ENCODE data around the gene HTRA1.

HTRA1 gene

GRCh38 chr10:122495406-122496340 is 34.3 kb downstream of the HTRA1 start:
- H3K4me3 ChIP-seq (ENCODE audit: low read depth, low read length) = no peak overlapping the region
- no peak for TF ChIP-seq CTCF (IDR thresholded peaks at IDR 0.05; ENCODE audit: low read depth, low read length)

GRCh38 chr10:122497241-122497640 is 35.9 kb downstream of the HTRA1 start:
- H3K4me3 ChIP-seq (ENCODE audit: low read depth, low read length) = no peak overlapping the region
- no peak for TF ChIP-seq CTCF (IDR thresholded peaks at IDR 0.05; ENCODE audit: low read depth, low read length)

- no peak for TF ChIP-seq CTCF (IDR thresholded peaks at IDR 0.05; ENCODE audit: low read depth, low read length)
- no peak overlapping the region for H3K4me3 ChIP-seq (ENCODE audit: low read depth, low read length)
These were observed 37.2 kb downstream of the HTRA1 start for GRCh38 chr10:122498521-122498920.

- H3K4me3 ChIP-seq (ENCODE audit: low read depth, low read length) = no peak overlapping the region
- TF ChIP-seq CTCF (IDR thresholded peaks at IDR 0.05; ENCODE audit: low read depth, low read length) = no peak
These were observed 37.7 kb downstream of the HTRA1 start for GRCh38 chr10:122499012-122499411.

- no peak for TF ChIP-seq CTCF (IDR thresholded peaks at IDR 0.05; ENCODE audit: low read depth, low read length)
- no peak overlapping the region for H3K4me3 ChIP-seq (ENCODE audit: low read depth, low read length)
These were observed 38.2 kb downstream of the HTRA1 start for GRCh38 chr10:122499491-122499941.

- no peak overlapping the region for H3K4me3 ChIP-seq (ENCODE audit: low read depth, low read length)
- TF ChIP-seq CTCF (IDR thresholded peaks at IDR 0.05; ENCODE audit: low read depth, low read length) = no peak
These were observed 38.8 kb downstream of the HTRA1 start for GRCh38 chr10:122500194-122500593.

- no peak overlapping the region for H3K4me3 ChIP-seq (ENCODE audit: low read depth, low read length)
- TF ChIP-seq CTCF (IDR thresholded peaks at IDR 0.05; ENCODE audit: low read depth, low read length) = no peak
These were observed 39.4 kb downstream of the HTRA1 start for GRCh38 chr10:122500726-122501125.
